ENCODE data around the gene OCSTAMP.

The OCSTAMP gene

DNA sequence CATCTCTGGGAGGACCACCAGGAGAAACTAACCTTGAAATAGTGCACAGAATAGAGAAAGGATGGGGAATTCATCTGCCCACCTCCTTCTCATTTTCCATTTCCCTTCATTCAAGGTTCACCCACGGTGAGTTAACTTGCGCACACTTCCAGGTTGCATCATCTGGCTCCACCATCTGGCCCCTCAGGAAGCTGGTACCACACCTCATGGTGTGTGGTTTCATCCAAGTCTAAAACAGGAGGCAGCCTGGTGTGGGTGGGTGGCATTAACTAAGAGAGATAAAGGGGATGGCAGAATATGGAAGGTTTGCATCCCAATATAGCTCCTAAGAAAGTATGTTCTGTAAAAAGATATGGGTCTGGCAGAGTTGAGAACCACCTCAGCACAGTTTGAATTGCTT, 40.9 kb downstream of the OCSTAMP start:
- DNase-seq, result no peak

DNA sequence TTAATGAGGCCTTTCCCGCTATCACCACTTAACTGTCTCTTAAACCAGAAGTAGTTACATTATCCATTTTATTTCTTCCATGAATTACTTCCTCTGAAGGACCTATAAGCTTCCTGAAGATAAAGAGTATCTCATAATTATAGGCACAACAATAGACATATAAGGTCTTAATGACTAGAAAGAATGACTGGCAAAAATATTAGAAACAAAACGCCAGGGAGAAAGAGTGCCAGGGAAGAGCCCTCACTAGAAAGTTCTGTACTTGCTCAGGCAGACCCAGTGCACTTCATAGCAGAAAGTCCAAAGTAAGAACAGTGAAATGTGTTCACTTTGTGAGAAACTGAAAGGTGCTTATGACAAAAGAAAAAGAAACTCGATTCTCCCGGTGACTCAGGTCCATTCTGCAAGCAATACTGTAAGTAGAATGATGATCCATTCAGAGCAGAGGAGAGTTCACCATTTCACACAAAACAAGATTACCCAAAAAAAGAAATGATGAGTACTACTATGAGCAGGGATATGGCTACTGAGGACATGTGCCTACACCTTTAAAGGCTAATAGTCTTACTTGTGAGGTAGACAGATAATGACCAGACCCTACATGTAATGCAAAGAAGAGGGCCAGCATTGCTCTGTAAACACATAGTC, 42.6 kb downstream of the OCSTAMP start:
- DNase-seq, result no peak

- DNase-seq, result no peak
Observed at GRCh38 chr20:46505506-46505905, 44.9 kb downstream of the OCSTAMP start.

GRCh38 chr20:46501961-46502360, 48.5 kb downstream of the OCSTAMP start:
- no peak for DNase-seq

- no peak for DNase-seq
Observed at GRCh38 chr20:46501337-46501942, 49.0 kb downstream of the OCSTAMP start.

- DNase-seq, result no peak
Observed at GRCh38 chr20:46494077-46494476, 56.4 kb downstream of the OCSTAMP start.

DNA sequence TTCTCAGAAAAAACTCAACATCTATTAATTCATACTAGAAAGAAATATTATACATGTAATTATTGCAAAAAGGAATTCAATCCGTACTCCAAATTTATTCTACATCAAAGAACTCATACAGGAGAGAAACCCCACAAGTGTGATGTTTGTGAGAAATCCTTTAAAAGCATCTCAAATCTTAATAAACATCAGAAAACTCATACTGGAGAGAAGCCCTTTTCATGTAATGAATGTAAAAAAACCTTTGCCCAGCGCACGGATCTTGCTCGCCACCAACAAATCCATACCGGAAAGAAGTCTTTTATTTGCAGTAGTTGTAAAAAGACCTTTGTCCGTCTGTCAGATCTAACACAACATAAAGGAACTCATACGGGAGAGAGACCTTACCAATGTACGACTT, 59.1 kb downstream of the OCSTAMP start:
- DNase-seq, result no peak

Data from fibroblast of skin of abdomen (primary cell).